Panc1 (cell line): Measurements from ENCODE around the gene EIF4G3. TPM values are rescaled to one million over a fixed set of nuclear protein-coding genes. Genes with fewer than 3 reads are reported as not detected.

ENCODE experiments used
- ATAC-seq: fragments of 200-7000 bp; cut with Tn5 transposase; 2 replicates; pipeline ENCODE4 v1.9.1; 2020; ENCODE audit warnings: mild to moderate bottlenecking, moderate library complexity
- BruUV-seq: library from RNA; stranded (reverse); fragments of 400-500 nt; replicated peaks from 2 replicates; lab custom pipeline; 2021; lab: Mats Ljungman, UMichigan
- CTCF ChIA-PET: fragments of 300-600 bp; sonication (Branson Sonifier 250); formaldehyde crosslinking; loops from one replicate; lab custom pipeline; 2022; ENCODE audit warnings: antibody characterized with exemption; lab: Charles Lee
- POLR2A ChIA-PET: fragments of 300-600 bp; sonication (Branson Sonifier 250); formaldehyde crosslinking; loops from one replicate; lab custom pipeline; 2022; ENCODE audit warnings: antibody characterized with exemption; lab: Charles Lee
- DNase-seq: peaks from one replicate; pipeline ENCODE4 v3.0.0-alpha.2; 2010; ENCODE audit warnings: low read depth, low spot score
- H3K27ac ChIP-seq: 2 replicates; pipeline ENCODE4 v1.5.1; 2011; ENCODE audit warnings: mild to moderate bottlenecking, low read length, inconsistent platforms
- H3K27me3 ChIP-seq: fragments of 200-500 bp; sonication (Bioruptor generic); 2 replicates; pipeline ENCODE4 v1.6.0; 2014; ENCODE audit warnings: low read length, inconsistent platforms; ENCODE audit not compliant: control insufficient read depth, insufficient read depth
- H3K36me3 ChIP-seq: fragments of 200-500 bp; sonication (Bioruptor generic); 2 replicates; pipeline ENCODE4 v1.5.1; 2014; ENCODE audit warnings: inconsistent platforms, mild to moderate bottlenecking, low read length, moderate library complexity; ENCODE audit not compliant: control insufficient read depth, insufficient read depth
- H3K4me1 ChIP-seq: 2 replicates; pipeline ENCODE4 v1.5.1; 2011; ENCODE audit warnings: inconsistent platforms, mild to moderate bottlenecking, low read length, moderate library complexity; ENCODE audit not compliant: control insufficient read depth, insufficient read depth
- H3K4me3 ChIP-seq, 2 experiments: 2 replicates each; pipeline ENCODE4 v1.5.1; 2011 to 2012; ENCODE audit warnings: low read depth in 2 of 2, low read length in 2 of 2, mild to moderate bottlenecking in 2 of 2, inconsistent platforms in 1 of 2, moderate library complexity in 1 of 2
- H3K9me3 ChIP-seq: fragments of 200-500 bp; sonication (Bioruptor generic); 2 replicates; pipeline ENCODE4 v1.5.1; 2014; ENCODE audit warnings: low read depth, mild to moderate bottlenecking, inconsistent platforms, low read length, moderate library complexity; ENCODE audit not compliant: control insufficient read depth, insufficient read depth
- CTCF ChIP-seq: fragments of 450-650 bp; IDR thresholded peaks from 2 replicates; pipeline ENCODE4 v1.5.1; 2017; ENCODE audit warnings: mild to moderate bottlenecking
- POLR2AphosphoS5 ChIP-seq: IDR thresholded peaks from 2 replicates; pipeline ENCODE4 v1.6.1; 2012; ENCODE audit warnings: mild to moderate bottlenecking, low read depth, low read length, moderate library complexity
- REST ChIP-seq, 2 experiments: IDR thresholded peaks; 2 replicates each; pipeline ENCODE4 v1.6.1; 2011 to 2012; ENCODE audit warnings: low read depth in 2 of 2, control low read depth in 1 of 2, low read length in 1 of 2, mild to moderate bottlenecking in 1 of 2, moderate library complexity in 1 of 2; ENCODE audit not compliant: insufficient read depth in 1 of 2
- SIN3A ChIP-seq: IDR thresholded peaks from 2 replicates; pipeline ENCODE4 v1.6.1; 2012; ENCODE audit warnings: low read depth, mild to moderate bottlenecking, low read length, moderate library complexity, borderline replicate concordance; ENCODE audit not compliant: insufficient read depth
- TCF7L2 ChIP-seq: IDR thresholded peaks from 2 replicates; pipeline ENCODE4 v1.6.1; 2011; ENCODE audit warnings: mild to moderate bottlenecking, low read depth, low read length, inconsistent platforms
- in situ Hi-C: cut with HindIII; loops from 2 replicates; pipeline ENCODE4 v1.10.0; 2016; ENCODE audit warnings: low sequenced_read_pairs, low pct_unique_long_range_greater_than_20kb
- intact Hi-C: fragments of 100-400 bp; cut with micrococcal nuclease; formaldehyde crosslinking; loops from one replicate; pipeline ENCODE4 v1.10.0; 2022; ENCODE audit not compliant: unreplicated experiment
- total RNA-seq: library from RNA; stranded (reverse); gene quantifications from one replicate; pipeline ENCODE4 v1.2.1, GENCODE V29; 2021; ENCODE audit not compliant: unreplicated experiment

Gene EIF4G3
- total RNA-seq, 1 experiment from 2014 or later: 78.6 TPM

- H3K27ac ChIP-seq: no peak overlapping the region
- ATAC-seq (no peak), DNase-seq (no peak)
- intact Hi-C loops (no loop called here), in situ Hi-C loops (no loop called here)
- CTCF ChIA-PET: no interaction called here
- POLR2A ChIA-PET: no interaction called here
- H3K4me1 ChIP-seq: no peaks in the 10 kb centered on the region
- H3K4me3 ChIP-seq: no peak overlapping the region
- BruUV-seq: no TSS peak
- peaks cover 4% of the 10 kb centered on the region for H3K36me3 ChIP-seq
- no peaks in the 10 kb centered on the region for H3K27me3 ChIP-seq
- H3K9me3 ChIP-seq: no peaks in the 10 kb centered on the region
- no peak for TF ChIP-seq REST (IDR thresholded peaks at IDR 0.05; ENCODE audit: insufficient read depth in 1 of 2, low read depth in 2 of 2, low read length in 1 of 2)
- no peak for TF ChIP-seq POLR2AphosphoS5
- TF ChIP-seq SIN3A: no peak
- no peak for TF ChIP-seq TCF7L2
- TF ChIP-seq CTCF: no peak
Measured at GRCh38 chr1:20814534-20814871, 362.2 kb downstream of the EIF4G3 start.

- CTCF ChIA-PET: no interaction called here
- TF ChIP-seq POLR2AphosphoS5 (no peak), SIN3A (no peak), TCF7L2 (no peak), CTCF (no peak), REST (IDR thresholded peaks at IDR 0.05; ENCODE audit: insufficient read depth in 1 of 2, low read depth in 2 of 2, low read length in 1 of 2) (no peak)
Measured at GRCh38 chr1:20811916-20812315, 364.8 kb downstream of the EIF4G3 start.

More at GRCh38 chr1:20811916-20812315, 364.8 kb downstream of the EIF4G3 start:
- H3K36me3 ChIP-seq: peaks cover 5% of the 10 kb centered on the region; the same call in 1 of the 2 replicates
- BruUV-seq: TSS peak; percentile 43
- in situ Hi-C loops: no loop called here
- intact Hi-C loops: no loop called here
- no peaks in the 10 kb centered on the region for H3K9me3 ChIP-seq
- POLR2A ChIA-PET: interaction anchor here (0.6 kb wide), 1 partner anchor 11 kb away, joined by 5 read pairs; no protein-coding TSS in a partner anchor
- H3K4me1 ChIP-seq: no peaks in the 10 kb centered on the region
- H3K27me3 ChIP-seq: no peaks in the 10 kb centered on the region
- H3K27ac ChIP-seq: no peak overlapping the region
- no peak overlapping the region for H3K4me3 ChIP-seq
- ATAC-seq (no peak), DNase-seq (no peak)
